ENCODE data around the gene CRYM. TPM values are rescaled to one million over a fixed set of nuclear protein-coding genes. Genes with fewer than 3 reads are reported as not detected.
"Not testable (repeated sequence)": the region's sequence is repeated elsewhere in the genome, so short reads cannot be mapped to it uniquely, and the experiment has no call there.

The CRYM gene
- total RNA-seq, 1 donor from 2014 or later: 9.4 TPM

DNA sequence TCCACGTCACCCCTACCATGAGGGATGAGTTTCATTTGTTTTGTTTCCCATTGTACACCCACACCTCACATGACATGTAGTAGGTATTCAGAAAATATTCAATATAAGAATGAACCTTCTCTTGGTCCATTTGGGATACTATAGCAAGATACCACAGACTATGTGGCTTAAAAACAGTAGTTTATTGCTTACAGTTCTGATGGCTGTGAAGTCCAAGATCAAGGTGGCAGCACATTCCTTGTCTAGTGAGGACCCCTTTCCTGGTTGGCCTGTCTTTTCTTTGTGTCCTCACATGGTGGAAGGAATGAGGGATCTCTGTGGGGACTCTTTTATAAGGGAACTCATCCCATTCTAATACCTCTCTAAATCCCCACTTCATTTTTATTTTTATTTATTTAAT is 36.2 kb upstream of the CRYM start:
- TF ChIP-seq, protein P1, sequence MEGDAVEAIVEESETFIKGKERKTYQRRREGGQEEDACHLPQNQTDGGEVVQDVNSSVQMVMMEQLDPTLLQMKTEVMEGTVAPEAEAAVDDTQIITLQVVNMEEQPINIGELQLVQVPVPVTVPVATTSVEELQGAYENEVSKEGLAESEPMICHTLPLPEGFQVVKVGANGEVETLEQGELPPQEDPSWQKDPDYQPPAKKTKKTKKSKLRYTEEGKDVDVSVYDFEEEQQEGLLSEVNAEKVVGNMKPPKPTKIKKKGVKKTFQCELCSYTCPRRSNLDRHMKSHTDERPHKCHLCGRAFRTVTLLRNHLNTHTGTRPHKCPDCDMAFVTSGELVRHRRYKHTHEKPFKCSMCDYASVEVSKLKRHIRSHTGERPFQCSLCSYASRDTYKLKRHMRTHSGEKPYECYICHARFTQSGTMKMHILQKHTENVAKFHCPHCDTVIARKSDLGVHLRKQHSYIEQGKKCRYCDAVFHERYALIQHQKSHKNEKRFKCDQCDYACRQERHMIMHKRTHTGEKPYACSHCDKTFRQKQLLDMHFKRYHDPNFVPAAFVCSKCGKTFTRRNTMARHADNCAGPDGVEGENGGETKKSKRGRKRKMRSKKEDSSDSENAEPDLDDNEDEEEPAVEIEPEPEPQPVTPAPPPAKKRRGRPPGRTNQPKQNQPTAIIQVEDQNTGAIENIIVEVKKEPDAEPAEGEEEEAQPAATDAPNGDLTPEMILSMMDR (conservative IDR thresholded peaks at IDR 0.05): no peak
- Mint-ChIP-seq H3K9me3 (peaks cover 4% of the 10 kb centered on the region), H3K27me3 (peaks cover 2% of the 10 kb centered on the region), H3K27ac (no peak overlapping the region), H3K4me3 (no peak overlapping the region), H3K4me1 (ENCODE audit: unreplicated experiment) (no peaks in the 10 kb centered on the region), H3K36me3 (no peaks in the 10 kb centered on the region)
- no peak for DNase-seq (ENCODE audit: extremely low spot score, unreplicated experiment)

DNA sequence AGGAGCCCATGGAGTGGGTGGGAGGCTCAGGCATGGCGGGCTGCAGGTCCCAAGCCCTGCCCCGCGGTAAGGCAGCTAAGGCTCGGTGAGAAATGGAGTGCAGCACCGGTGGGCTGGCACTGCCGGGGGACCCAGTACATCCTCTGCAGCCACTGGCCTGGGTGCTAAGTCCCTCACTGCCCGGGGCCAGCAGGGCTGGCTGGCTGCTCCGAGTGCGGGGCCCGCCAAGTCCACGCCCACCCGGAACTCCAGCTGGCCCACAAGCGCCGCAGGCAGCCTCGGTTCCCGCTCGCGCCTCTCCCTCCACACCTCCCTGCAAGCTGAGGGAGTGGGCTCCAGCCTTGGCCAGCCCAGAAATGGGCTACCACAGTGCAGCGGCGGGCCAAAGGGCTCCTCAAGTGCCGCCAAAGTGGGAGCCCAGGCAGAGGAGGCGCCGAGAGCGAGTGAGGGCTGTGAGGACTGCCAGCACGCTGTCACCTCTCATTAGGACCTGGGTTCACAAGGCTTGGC is 34.8 kb upstream of the CRYM start:
- H3K27ac Mint-ChIP-seq; H3K4me1 Mint-ChIP-seq (ENCODE audit: unreplicated experiment); H3K36me3 Mint-ChIP-seq; DNase-seq (ENCODE audit: extremely low spot score, unreplicated experiment); H3K9me3 Mint-ChIP-seq; H3K4me3 Mint-ChIP-seq; H3K27me3 Mint-ChIP-seq: not testable (repeated sequence)

DNA sequence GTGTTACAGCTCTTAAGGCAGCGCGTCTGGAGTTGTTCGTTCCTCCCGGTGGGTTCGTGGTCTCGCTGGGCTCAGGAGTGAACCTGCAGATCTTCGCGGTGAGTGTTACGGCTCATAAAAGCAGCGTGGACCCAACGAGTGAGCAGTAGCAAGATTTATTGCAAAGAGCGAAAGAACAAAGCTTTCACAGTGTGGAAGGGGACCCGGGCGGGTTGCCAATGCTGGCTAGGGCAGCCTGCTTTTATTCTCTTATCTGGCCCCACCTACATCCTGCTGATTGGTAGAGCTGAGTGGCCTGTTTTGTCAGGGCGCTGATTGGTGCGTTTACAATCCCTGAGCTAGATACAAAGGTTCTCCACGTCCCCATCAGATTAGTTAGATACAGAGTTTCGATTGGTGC is 34.0 kb upstream of the CRYM start:
- H3K36me3 Mint-ChIP-seq; H3K27me3 Mint-ChIP-seq; H3K4me1 Mint-ChIP-seq (ENCODE audit: unreplicated experiment); H3K4me3 Mint-ChIP-seq; H3K27ac Mint-ChIP-seq; H3K9me3 Mint-ChIP-seq; DNase-seq (ENCODE audit: extremely low spot score, unreplicated experiment): not testable (repeated sequence)

DNA sequence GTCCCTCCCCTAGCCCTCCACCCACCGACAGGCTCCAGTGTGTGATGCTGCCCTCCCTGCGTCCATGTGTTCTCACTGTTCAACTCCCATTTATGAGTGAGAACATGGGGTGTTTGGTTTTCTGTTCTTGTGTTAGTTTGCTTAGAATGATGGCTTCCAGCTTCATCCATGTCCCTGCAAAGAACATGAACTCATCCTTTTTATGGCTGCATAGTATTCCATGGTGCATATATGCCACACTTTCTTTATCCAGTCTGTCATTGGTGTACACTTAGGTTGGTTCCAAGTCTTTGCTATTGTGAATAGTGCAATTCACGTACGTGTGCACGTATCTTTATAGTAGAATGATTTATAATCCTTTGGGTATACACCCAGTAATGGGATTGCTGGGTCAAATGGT is 28.6 kb upstream of the CRYM start:
- not testable (repeated sequence) for H3K27ac Mint-ChIP-seq; DNase-seq (ENCODE audit: extremely low spot score, unreplicated experiment); H3K4me1 Mint-ChIP-seq (ENCODE audit: unreplicated experiment); H3K36me3 Mint-ChIP-seq; H3K4me3 Mint-ChIP-seq; H3K9me3 Mint-ChIP-seq
- peaks cover 37% of the 10 kb centered on the region for H3K27me3 Mint-ChIP-seq

DNA sequence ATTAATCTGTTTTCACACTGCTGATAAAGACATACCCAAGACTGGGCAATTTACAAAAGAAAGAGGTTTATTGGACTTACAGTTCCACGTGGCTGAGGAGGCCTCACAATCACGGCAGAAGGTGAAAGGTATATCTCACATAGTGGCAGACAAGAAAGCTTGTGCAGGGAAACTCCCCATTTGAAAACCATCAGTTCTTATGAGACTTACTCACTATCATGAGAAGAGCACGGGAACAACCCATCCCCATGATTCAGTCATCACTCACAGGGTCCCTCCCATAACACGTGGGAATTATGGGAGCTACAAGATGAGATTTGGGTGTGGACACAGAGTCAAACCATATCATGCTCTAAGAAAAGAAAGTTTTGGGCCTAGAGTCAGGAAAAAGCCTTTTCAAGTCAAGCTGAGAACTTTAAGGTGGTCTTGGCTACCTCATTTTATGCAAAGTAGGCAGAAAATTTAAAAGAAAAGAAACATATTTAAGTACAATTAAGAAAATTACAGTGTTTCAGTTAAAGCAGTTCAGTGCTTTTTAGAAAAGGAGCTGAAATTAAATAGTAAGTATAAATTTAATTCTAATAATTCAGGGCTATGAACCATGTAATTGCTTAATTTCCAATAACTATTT is 24.9 kb upstream of the CRYM start:
- H3K27ac Mint-ChIP-seq: no peak overlapping the region
- H3K36me3 Mint-ChIP-seq: no peaks in the 10 kb centered on the region
- H3K27me3 Mint-ChIP-seq: peaks cover 49% of the 10 kb centered on the region
- DNase-seq (ENCODE audit: extremely low spot score, unreplicated experiment): no peak
- no peaks in the 10 kb centered on the region for H3K9me3 Mint-ChIP-seq
- peak overlapping the region; percentile 98 for H3K4me3 Mint-ChIP-seq
- TF ChIP-seq, protein P1 (conservative IDR thresholded peaks at IDR 0.05): no peak
- H3K4me1 Mint-ChIP-seq (ENCODE audit: unreplicated experiment): peaks cover 19% of the 10 kb centered on the region

DNA sequence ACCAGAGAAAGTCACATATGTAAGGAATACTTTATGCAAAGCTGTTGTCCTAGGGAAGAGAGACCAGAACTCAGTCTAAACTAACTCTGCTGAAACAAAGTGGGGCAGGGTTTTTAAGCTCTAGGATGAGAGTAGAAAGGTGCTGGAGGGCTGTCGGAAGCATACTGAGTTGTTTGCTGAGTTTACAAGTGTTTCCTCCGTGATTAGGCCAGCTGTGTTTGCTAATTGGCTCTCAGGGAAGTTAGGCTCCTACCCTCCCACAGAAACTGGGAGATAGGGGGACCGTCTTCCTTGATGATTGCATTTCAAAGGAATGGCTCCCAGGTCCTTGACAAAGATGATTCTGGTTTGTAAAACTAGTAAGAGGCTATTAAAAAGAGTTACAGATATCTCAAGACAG is 24.4 kb upstream of the CRYM start:
- DNase-seq (ENCODE audit: extremely low spot score, unreplicated experiment): no peak
- H3K9me3 Mint-ChIP-seq: no peaks in the 10 kb centered on the region
- peaks cover 51% of the 10 kb centered on the region for H3K27me3 Mint-ChIP-seq
- TF ChIP-seq, protein P1 (conservative IDR thresholded peaks at IDR 0.05): no peak
- H3K4me3 Mint-ChIP-seq: peak overlapping the region; percentile 98
- H3K36me3 Mint-ChIP-seq: no peaks in the 10 kb centered on the region
- H3K27ac Mint-ChIP-seq: no peak overlapping the region
- H3K4me1 Mint-ChIP-seq (ENCODE audit: unreplicated experiment): peaks cover 19% of the 10 kb centered on the region

DNA sequence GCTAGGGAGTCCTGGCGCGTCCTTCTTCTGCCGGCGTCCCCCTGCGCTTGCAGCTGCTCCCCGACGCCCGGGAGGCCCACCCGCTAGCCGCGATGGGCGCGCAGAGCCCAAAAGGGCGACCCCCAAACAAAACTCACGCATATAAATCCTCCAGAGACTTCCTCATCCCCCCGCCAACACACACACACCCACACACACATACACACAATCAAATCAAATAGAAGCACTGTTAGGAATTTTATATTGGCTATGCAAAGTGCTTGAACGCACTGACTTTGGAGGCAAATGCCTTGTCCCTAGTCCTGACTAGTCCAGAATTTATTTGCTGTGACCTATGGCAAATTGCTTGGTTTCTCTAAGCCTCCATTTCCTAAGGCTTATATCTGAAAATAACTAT is 23.8 kb upstream of the CRYM start:
- Mint-ChIP-seq H3K4me3 (peak overlapping the region; percentile 98), H3K36me3 (no peaks in the 10 kb centered on the region), H3K27ac (peak overlapping the region; percentile 72), H3K27me3 (peaks cover 51% of the 10 kb centered on the region), H3K4me1 (ENCODE audit: unreplicated experiment) (peaks cover 19% of the 10 kb centered on the region), H3K9me3 (no peaks in the 10 kb centered on the region)
- no peak for DNase-seq (ENCODE audit: extremely low spot score, unreplicated experiment)
- TF ChIP-seq, protein P1 (conservative IDR thresholded peaks at IDR 0.05): no peak
